PC-3 (cell line): Measurements from ENCODE around the gene RAB20. TPM values are rescaled to one million over a fixed set of nuclear protein-coding genes. Genes with fewer than 3 reads are reported as not detected.
"Not testable (repeated sequence)": the region's sequence is repeated elsewhere in the genome, so short reads cannot be mapped to it uniquely, and the experiment has no call there.

ENCODE experiments used
- ATAC-seq: fragments of 200-7000 bp; cut with Tn5 transposase; 2 replicates; pipeline ENCODE4 v1.9.1; 2020; ENCODE audit warnings: mild to moderate bottlenecking, moderate library complexity
- BruUV-seq: library from RNA; stranded (reverse); fragments of 400-500 nt; replicated peaks from 2 replicates; lab custom pipeline; 2021; lab: Mats Ljungman, UMichigan
- CTCF ChIA-PET: fragments of 300-600 bp; sonication (Branson Sonifier 250); formaldehyde crosslinking; loops from one replicate; lab custom pipeline; 2022; ENCODE audit warnings: antibody characterized with exemption; lab: Charles Lee
- POLR2A ChIA-PET: fragments of 300-600 bp; sonication (Branson Sonifier 250); formaldehyde crosslinking; loops from one replicate; lab custom pipeline; 2022; ENCODE audit warnings: antibody characterized with exemption; ENCODE audit not compliant: unreplicated experiment; lab: Charles Lee
- DNase-seq: peaks from one replicate; pipeline ENCODE4 v3.0.0-alpha.2; 2015
- H2AFZ ChIP-seq: fragments of 300-600 bp; sonication (generic); 2 replicates; pipeline ENCODE4 v1.6.0; 2016; ENCODE audit warnings: antibody characterized with exemption, low read length
- H3F3A ChIP-seq: fragments of 300-600 bp; sonication (generic); one replicate; pipeline ENCODE4 v1.6.0; 2017; ENCODE audit warnings: antibody characterized with exemption, low read length, control low read depth, mild to moderate bottlenecking; ENCODE audit not compliant: unreplicated experiment
- H3K27ac ChIP-seq: fragments of 300-600 bp; sonication (generic); 2 replicates; pipeline ENCODE4 v1.5.1; 2016; ENCODE audit warnings: mild to moderate bottlenecking, low read length
- H3K27me3 ChIP-seq: fragments of 300-600 bp; sonication (generic); 2 replicates; pipeline ENCODE4 v1.6.1; 2016; ENCODE audit warnings: low read length, mixed read lengths
- H3K36me3 ChIP-seq: fragments of 300-600 bp; sonication (generic); 2 replicates; pipeline ENCODE4 v1.6.1; 2016; ENCODE audit warnings: low read depth, mixed run types, low read length, mixed read lengths
- H3K4me1 ChIP-seq: fragments of 300-600 bp; sonication (generic); 2 replicates; pipeline ENCODE4 v1.5.1; 2016; ENCODE audit warnings: low read length; ENCODE audit not compliant: insufficient read depth
- H3K4me2 ChIP-seq: fragments of 300-600 bp; sonication (generic); 2 replicates; pipeline ENCODE4 v1.6.0; 2016; ENCODE audit warnings: low read length
- H3K4me3 ChIP-seq: fragments of 300-600 bp; sonication (generic); 2 replicates; pipeline ENCODE4 v1.5.1; 2016; ENCODE audit warnings: mild to moderate bottlenecking, low read length, mixed read lengths
- H3K79me2 ChIP-seq: fragments of 300-600 bp; sonication (generic); 2 replicates; pipeline ENCODE4 v1.6.1; 2017; ENCODE audit warnings: low read length, mixed read lengths
- H3K9ac ChIP-seq: fragments of 300-600 bp; sonication (generic); 2 replicates; pipeline ENCODE4 v1.6.0; 2016; ENCODE audit warnings: mild to moderate bottlenecking, low read length
- H3K9me2 ChIP-seq: fragments of 300-600 bp; sonication (generic); replicated peaks from 2 replicates; pipeline ENCODE4 v1.6.1; 2016; ENCODE audit warnings: mixed run types, low read length, mixed read lengths
- H3K9me3 ChIP-seq: fragments of 300-600 bp; sonication (generic); 2 replicates; pipeline ENCODE4 v1.6.1; 2016; ENCODE audit warnings: low read length, mixed read lengths
- H4K20me1 ChIP-seq: fragments of 300-600 bp; sonication (generic); 2 replicates; pipeline ENCODE4 v1.6.1; 2016; ENCODE audit warnings: low read length, mixed read lengths
- CTCF ChIP-seq: fragments of 300-600 bp; sonication (generic); conservative IDR thresholded peaks from 2 replicates; pipeline ENCODE4 v1.5.1; 2017; ENCODE audit warnings: antibody characterized with exemption, low read depth, mild to moderate bottlenecking, low read length
- EZH2 ChIP-seq: fragments of 300-600 bp; sonication (generic); IDR thresholded peaks from one replicate; pipeline ENCODE4 v1.6.1; 2017; ENCODE audit warnings: antibody characterized with exemption, mild to moderate bottlenecking, low read length; ENCODE audit not compliant: unreplicated experiment
- EZH2phosphoT487 ChIP-seq: fragments of 300-600 bp; sonication (generic); IDR thresholded peaks from 2 replicates; pipeline ENCODE4 v1.6.1; 2018; ENCODE audit warnings: mild to moderate bottlenecking, antibody characterized with exemption, low read length, borderline replicate concordance
- intact Hi-C: fragments of 100-400 bp; cut with micrococcal nuclease; formaldehyde crosslinking; loops from 2 replicates; pipeline ENCODE4 v1.9.0; 2023
- total RNA-seq: library from RNA; depleted of rRNA; stranded (reverse); fragments of >200 nt; gene quantifications from 2 replicates; pipeline ENCODE4 v1.2.3, GENCODE V29; 2014

The RAB20 gene
- total RNA-seq, 1 experiment from 2014 or later: 22.9 TPM

GRCh38 chr13:110491869-110492678, 69.4 kb downstream of the RAB20 start:
- H3K4me2 ChIP-seq: no peak overlapping the region
- no peaks in the 10 kb centered on the region for H3K9me3 ChIP-seq
- no peaks in the 10 kb centered on the region for H3K9me2 ChIP-seq
- H3K79me2 ChIP-seq: no peaks in the 10 kb centered on the region
- no peak overlapping the region for H2AFZ ChIP-seq
- no peak overlapping the region for H3K9ac ChIP-seq
- TF ChIP-seq CTCF: no peak
- TF ChIP-seq EZH2phosphoT487: no peak
- no peak for TF ChIP-seq EZH2
- no peaks in the 10 kb centered on the region for H4K20me1 ChIP-seq
- POLR2A ChIA-PET: no interaction called here
- CTCF ChIA-PET: no interaction called here
- H3K27me3 ChIP-seq: no peaks in the 10 kb centered on the region
- H3K36me3 ChIP-seq: peaks cover 4% of the 10 kb centered on the region; the same call in 1 of the 2 replicates
- H3F3A ChIP-seq: no peaks in the 10 kb centered on the region
- H3K4me3 ChIP-seq: no peak overlapping the region
- H3K27ac ChIP-seq: no peak overlapping the region
- H3K4me1 ChIP-seq: no peaks in the 10 kb centered on the region
- DNase-seq (no peak), ATAC-seq (no peak)
- no TSS peak for BruUV-seq
- intact Hi-C loops: no loop called here

DNA sequence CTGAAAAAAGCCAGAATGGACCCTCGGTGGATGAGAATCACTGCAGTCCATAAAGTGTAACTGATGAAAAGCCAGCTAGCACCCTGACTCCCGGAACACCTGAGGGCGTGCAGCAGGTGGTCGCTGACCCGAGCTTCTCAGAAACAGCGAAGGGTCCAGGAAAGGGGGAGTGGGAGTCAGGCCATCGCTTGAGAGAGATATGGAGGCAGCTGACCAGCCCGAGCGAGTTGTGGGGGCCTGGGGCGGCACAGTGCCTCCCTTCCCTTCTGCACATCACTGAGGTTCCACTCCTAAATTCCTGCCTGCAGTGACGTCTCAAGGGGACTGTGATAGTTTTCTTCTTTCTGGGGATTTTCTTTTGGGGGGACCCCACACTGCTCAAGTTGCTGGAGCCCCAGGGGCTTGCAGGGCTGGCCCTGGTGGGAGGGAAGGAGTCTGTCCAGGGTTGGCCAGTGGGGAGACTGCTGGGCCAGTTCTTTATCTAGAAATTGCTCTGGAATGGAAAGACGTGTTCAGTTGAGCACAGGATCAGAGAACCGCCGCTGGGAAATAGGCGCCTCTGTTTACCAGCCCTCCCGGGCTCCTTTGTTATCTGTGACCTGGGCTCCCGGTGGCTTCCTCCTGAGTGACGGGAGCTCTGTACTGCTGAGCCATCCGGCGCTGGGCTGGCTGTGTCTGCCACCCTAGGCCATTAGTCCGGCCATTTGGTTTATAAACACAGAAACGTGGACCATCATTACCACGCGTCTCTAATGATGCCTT, 71.3 kb downstream of the RAB20 start:
- Histone ChIP-seq H3K4me1 (no peaks in the 10 kb centered on the region), H3K36me3 (no peaks in the 10 kb centered on the region), H3K9me3 (no peaks in the 10 kb centered on the region), H3K9me2 (no peaks in the 10 kb centered on the region), H3K27ac (no peak overlapping the region), H3K4me3 (no peak overlapping the region), H3K4me2 (no peak overlapping the region), H3K9ac (no peak overlapping the region), H4K20me1 (no peaks in the 10 kb centered on the region), H3K27me3 (no peaks in the 10 kb centered on the region), H2AFZ (no peak overlapping the region), H3K79me2 (no peaks in the 10 kb centered on the region), H3F3A (no peaks in the 10 kb centered on the region)
- DNase-seq (no peak), ATAC-seq (no peak)
- TF ChIP-seq CTCF: no peak
- no peak for TF ChIP-seq EZH2phosphoT487
- no peak for TF ChIP-seq EZH2
- ChIA-PET CTCF (no interaction called here), POLR2A (no interaction called here)
- BruUV-seq: no TSS peak
- intact Hi-C loops: no loop called here

DNA sequence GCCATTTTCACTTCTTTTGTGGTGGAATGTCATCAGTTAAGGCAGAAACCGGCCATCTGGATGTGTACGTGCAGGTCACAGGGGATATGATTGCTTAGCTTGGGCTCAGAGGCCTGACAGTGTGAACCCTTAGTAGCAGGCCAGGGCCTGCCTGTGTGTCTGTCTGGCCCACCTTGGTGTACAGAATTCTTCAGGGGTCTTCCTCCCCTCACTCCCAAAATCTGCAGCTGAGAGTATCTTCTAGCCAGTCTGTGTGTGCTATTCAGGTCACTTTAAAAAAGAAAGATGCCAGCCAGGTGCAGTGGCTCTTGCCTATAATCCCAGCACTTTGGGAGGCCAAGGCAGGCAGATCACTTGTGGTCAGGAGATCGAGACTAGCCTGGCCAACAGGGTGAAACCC, 74.6 kb downstream of the RAB20 start:
- H3K27ac ChIP-seq, H2AFZ ChIP-seq, H3K27me3 ChIP-seq, H3K4me3 ChIP-seq, H3F3A ChIP-seq, H4K20me1 ChIP-seq, H3K4me2 ChIP-seq, BruUV-seq, H3K9ac ChIP-seq, H3K36me3 ChIP-seq, ATAC-seq, POLR2A ChIA-PET, H3K79me2 ChIP-seq, H3K9me3 ChIP-seq, CTCF ChIA-PET, H3K9me2 ChIP-seq, H3K4me1 ChIP-seq, intact Hi-C loops, DNase-seq: not testable (repeated sequence)
